ENCODE data around the gene CPPED1. TPM values are rescaled to one million over a fixed set of nuclear protein-coding genes. Genes with fewer than 3 reads are reported as not detected.

Gene CPPED1
- total RNA-seq, 1 experiment from 2014 or later = 7.7 TPM

DNA sequence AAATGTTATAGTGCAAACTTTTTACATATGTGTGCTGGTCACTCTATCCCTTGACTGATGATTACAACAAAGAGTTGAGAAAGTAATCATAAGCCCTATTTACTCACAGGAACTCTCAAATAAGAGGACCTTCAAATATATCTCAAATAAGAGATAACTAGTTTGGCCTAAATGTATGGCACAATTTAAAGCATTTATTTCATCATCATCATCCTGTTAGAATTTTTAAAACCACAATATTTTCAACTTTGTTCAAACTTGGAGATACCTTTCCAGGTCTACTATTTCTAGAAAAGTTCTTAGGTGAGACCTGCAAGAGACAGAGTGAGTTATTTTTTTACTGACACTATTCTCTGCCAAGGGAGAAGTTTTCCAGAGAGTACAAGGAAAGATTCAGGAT, 5.5 kb downstream of the CPPED1 start:
- no peak for TF ChIP-seq EZH2 (IDR thresholded peaks at IDR 0.05; ENCODE audit: low read length, unreplicated experiment)
- TF ChIP-seq, protein P1, sequence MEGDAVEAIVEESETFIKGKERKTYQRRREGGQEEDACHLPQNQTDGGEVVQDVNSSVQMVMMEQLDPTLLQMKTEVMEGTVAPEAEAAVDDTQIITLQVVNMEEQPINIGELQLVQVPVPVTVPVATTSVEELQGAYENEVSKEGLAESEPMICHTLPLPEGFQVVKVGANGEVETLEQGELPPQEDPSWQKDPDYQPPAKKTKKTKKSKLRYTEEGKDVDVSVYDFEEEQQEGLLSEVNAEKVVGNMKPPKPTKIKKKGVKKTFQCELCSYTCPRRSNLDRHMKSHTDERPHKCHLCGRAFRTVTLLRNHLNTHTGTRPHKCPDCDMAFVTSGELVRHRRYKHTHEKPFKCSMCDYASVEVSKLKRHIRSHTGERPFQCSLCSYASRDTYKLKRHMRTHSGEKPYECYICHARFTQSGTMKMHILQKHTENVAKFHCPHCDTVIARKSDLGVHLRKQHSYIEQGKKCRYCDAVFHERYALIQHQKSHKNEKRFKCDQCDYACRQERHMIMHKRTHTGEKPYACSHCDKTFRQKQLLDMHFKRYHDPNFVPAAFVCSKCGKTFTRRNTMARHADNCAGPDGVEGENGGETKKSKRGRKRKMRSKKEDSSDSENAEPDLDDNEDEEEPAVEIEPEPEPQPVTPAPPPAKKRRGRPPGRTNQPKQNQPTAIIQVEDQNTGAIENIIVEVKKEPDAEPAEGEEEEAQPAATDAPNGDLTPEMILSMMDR (conservative IDR thresholded peaks at IDR 0.05; ENCODE audit: low read depth, low read length) = no peak
- no peak for TF ChIP-seq EZH2phosphoT487 (IDR thresholded peaks at IDR 0.05; ENCODE audit: borderline replicate concordance, low read length)
- Histone ChIP-seq H3K27me3 (ENCODE audit: low read length) (no peaks in the 10 kb centered on the region), H3K9ac (ENCODE audit: low read length) (no peak overlapping the region), H3F3A (ENCODE audit: low read length, unreplicated experiment) (no peaks in the 10 kb centered on the region), H3K36me3 (ENCODE audit: low read depth, low read length) (no peaks in the 10 kb centered on the region), H4K20me1 (ENCODE audit: low read length) (no peaks in the 10 kb centered on the region), H3K27ac (ENCODE audit: low read length) (no peak overlapping the region), H3K9me3 (ENCODE audit: low read length) (no peaks in the 10 kb centered on the region), H3K4me2 (ENCODE audit: low read length) (no peak overlapping the region), H2AFZ (ENCODE audit: low read length) (no peak overlapping the region), H3K4me3 (ENCODE audit: low read length) (no peak overlapping the region), H3K4me1 (ENCODE audit: insufficient read depth, low read length) (peaks cover 7% of the 10 kb centered on the region; the same call in 1 of the 2 replicates), H3K79me2 (ENCODE audit: low read length) (peaks cover 9% of the 10 kb centered on the region), H3K9me2 (replicated peaks; ENCODE audit: low read length) (no peaks in the 10 kb centered on the region)
- intact Hi-C loops (cut with micrococcal nuclease) = no loop called here
- BruUV-seq (replicated peaks) = no TSS peak
- ChIA-PET POLR2A (ENCODE audit: unreplicated experiment) (interaction anchor here (0.6 kb wide), 1 partner anchor 13 kb away, joined by 3 read pairs; no protein-coding TSS in a partner anchor), CTCF (no interaction called here)
- no peak for ATAC-seq
- no peak for DNase-seq

DNA sequence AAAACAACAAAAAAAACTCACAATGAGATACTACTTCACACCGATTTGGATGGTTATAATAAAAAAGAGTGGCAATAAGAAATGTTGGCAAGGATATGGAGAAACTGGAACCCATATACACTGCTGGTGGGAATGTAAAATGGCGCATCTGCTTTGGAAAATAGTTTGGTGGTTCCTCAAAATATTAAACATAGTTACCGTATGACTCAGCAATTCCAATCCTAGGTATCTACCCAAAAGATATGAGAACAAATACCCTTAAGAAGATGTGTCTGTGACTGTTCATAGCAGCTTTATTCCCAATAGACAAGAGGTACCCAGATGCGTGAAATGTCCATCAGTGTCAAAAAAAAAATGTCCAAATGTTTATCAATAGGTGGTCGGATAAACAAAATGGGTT, 7.2 kb downstream of the CPPED1 start:
- H3K36me3 ChIP-seq (ENCODE audit: low read depth, low read length) = no peaks in the 10 kb centered on the region
- TF ChIP-seq EZH2 (IDR thresholded peaks at IDR 0.05; ENCODE audit: low read length, unreplicated experiment) (no peak), EZH2phosphoT487 (IDR thresholded peaks at IDR 0.05; ENCODE audit: borderline replicate concordance, low read length) (no peak)
- TF ChIP-seq, protein P1 (conservative IDR thresholded peaks at IDR 0.05; ENCODE audit: low read depth, low read length) = no peak
- H3K4me1 ChIP-seq (ENCODE audit: insufficient read depth, low read length) = no peaks in the 10 kb centered on the region
- H3K27ac ChIP-seq (ENCODE audit: low read length) = no peak overlapping the region
- no peak overlapping the region for H3K4me2 ChIP-seq (ENCODE audit: low read length)
- DNase-seq (no peak), ATAC-seq (no peak)
- no peaks in the 10 kb centered on the region for H4K20me1 ChIP-seq (ENCODE audit: low read length)
- no peaks in the 10 kb centered on the region for H3K9me2 ChIP-seq (replicated peaks; ENCODE audit: low read length)
- H3K79me2 ChIP-seq (ENCODE audit: low read length) = no peaks in the 10 kb centered on the region
- CTCF ChIA-PET = no interaction called here
- no peaks in the 10 kb centered on the region for H3K27me3 ChIP-seq (ENCODE audit: low read length)
- no peak overlapping the region for H3K9ac ChIP-seq (ENCODE audit: low read length)
- H2AFZ ChIP-seq (ENCODE audit: low read length) = no peak overlapping the region
- POLR2A ChIA-PET (ENCODE audit: unreplicated experiment) = no interaction called here
- H3K4me3 ChIP-seq (ENCODE audit: low read length) = no peak overlapping the region
- BruUV-seq (replicated peaks) = no TSS peak
- intact Hi-C loops (cut with micrococcal nuclease) = no loop called here
- H3F3A ChIP-seq (ENCODE audit: low read length, unreplicated experiment) = no peaks in the 10 kb centered on the region
- H3K9me3 ChIP-seq (ENCODE audit: low read length) = no peaks in the 10 kb centered on the region

DNA sequence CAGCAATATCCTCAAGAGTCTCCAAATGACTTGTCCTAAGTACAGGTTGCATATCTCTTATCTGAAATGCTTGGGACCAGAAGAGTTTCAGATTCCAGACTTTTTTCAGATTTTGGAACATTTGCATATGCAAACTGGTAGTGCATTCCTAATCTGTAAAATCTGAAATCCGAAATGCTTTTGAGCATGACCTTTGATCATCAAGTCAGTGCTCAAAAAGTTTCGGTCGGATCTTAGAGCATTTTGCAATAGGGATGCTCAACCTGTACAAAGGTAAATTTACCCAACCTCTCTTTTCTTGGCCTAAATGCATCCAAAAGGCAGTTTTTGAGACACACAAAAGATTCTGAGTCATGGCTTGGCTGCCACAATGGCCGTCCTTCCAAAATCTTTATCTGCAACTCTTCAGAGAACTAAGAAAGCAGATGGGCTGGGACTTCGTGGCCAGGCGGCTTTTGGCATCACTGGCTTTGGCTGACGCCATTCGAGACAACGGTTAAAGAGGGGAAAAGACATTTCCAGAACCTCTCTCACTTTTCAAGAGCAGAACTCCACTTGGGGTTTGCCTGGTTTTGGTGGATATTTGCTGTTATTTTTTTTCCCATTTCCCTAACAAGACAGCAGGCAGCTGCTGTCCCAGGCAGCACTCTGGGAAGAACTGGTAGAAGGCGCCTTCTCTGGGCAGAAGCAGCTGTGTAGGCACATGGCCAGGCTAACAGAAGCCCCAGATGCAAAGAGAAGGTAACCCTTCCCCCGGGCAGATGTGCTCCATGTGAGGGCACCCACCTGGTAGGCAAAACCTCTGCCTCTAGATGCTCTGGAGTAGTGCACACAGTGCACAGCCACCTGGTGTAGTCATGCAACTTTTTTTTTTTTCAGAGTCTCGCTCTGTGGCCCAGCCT, 8.9 kb downstream of the CPPED1 start:
- no peaks in the 10 kb centered on the region for H3K79me2 ChIP-seq (ENCODE audit: low read length)
- no peaks in the 10 kb centered on the region for H3K9me2 ChIP-seq (replicated peaks; ENCODE audit: low read length)
- H3K9ac ChIP-seq (ENCODE audit: low read length) = no peak overlapping the region
- H3K4me1 ChIP-seq (ENCODE audit: insufficient read depth, low read length) = no peaks in the 10 kb centered on the region
- no peaks in the 10 kb centered on the region for H3K27me3 ChIP-seq (ENCODE audit: low read length)
- intact Hi-C loops (cut with micrococcal nuclease) = no loop called here
- no peak for TF ChIP-seq EZH2 (IDR thresholded peaks at IDR 0.05; ENCODE audit: low read length, unreplicated experiment)
- TF ChIP-seq EZH2phosphoT487 (IDR thresholded peaks at IDR 0.05; ENCODE audit: borderline replicate concordance, low read length) = no peak
- TF ChIP-seq, protein P1 (conservative IDR thresholded peaks at IDR 0.05; ENCODE audit: low read depth, low read length) = no peak
- BruUV-seq (replicated peaks) = no TSS peak
- H2AFZ ChIP-seq (ENCODE audit: low read length) = no peak overlapping the region
- H3F3A ChIP-seq (ENCODE audit: low read length, unreplicated experiment) = no peaks in the 10 kb centered on the region
- H3K4me3 ChIP-seq (ENCODE audit: low read length) = no peak overlapping the region
- no peaks in the 10 kb centered on the region for H3K9me3 ChIP-seq (ENCODE audit: low read length)
- CTCF ChIA-PET = no interaction called here
- H3K36me3 ChIP-seq (ENCODE audit: low read depth, low read length) = no peaks in the 10 kb centered on the region
- no peak for ATAC-seq
- H4K20me1 ChIP-seq (ENCODE audit: low read length) = no peaks in the 10 kb centered on the region
- POLR2A ChIA-PET (ENCODE audit: unreplicated experiment) = no interaction called here
- H3K27ac ChIP-seq (ENCODE audit: low read length) = no peak overlapping the region
- DNase-seq = no peak
- no peak overlapping the region for H3K4me2 ChIP-seq (ENCODE audit: low read length)
